Hematopoietic multipotent progenitor cell (in vitro differentiated cells): Measurements from ENCODE around the gene TPRKB. TPM values are rescaled to one million over a fixed set of nuclear protein-coding genes. Genes with fewer than 3 reads are reported as not detected.
"Not testable (repeated sequence)": the region's sequence is repeated elsewhere in the genome, so short reads cannot be mapped to it uniquely, and the experiment has no call there.

Experiments
- DNase-seq, 3 donors: peaks; one replicate each; pipeline ENCODE4 v3.0.0-alpha.2; 2011 to 2015; ENCODE audit warnings: low read depth in 2 of 3, low spot score in 2 of 3
- total RNA-seq: library from RNA; depleted of rRNA; stranded (reverse); fragments of >200 nt; gene quantifications from one replicate; pipeline ENCODE4 v1.2.3, GENCODE V29; 2012

Gene TPRKB
- 16.7 TPM for total RNA-seq

GRCh38 chr2:73736855-73737779 is at the start of gene TPRKB:
Gene TPRKB, minus strand, starts transcription at chr2:73737345. Its CDS starts 2,776 bp downstream, at chr2:73734569.
- DNase-seq: peak; percentile 81 to 98 (median 96)

GRCh38 chr2:73783883-73784282 is 46.7 kb upstream of the TPRKB start, which contains the start of gene C2orf78:
Gene C2orf78, plus strand, starts transcription at chr2:73784183. Its CDS starts 127 bp downstream, at chr2:73784310.
- not testable (repeated sequence) for DNase-seq

GRCh38 chr2:73783402-73783801 is 46.3 kb upstream of the TPRKB start:
- DNase-seq: not testable (repeated sequence)

GRCh38 chr2:73780237-73780582 is 43.1 kb upstream of the TPRKB start:
- DNase-seq: no peak

- peak; percentile 93 to 98 (median 95) for DNase-seq
These were observed 42.5 kb upstream of the TPRKB start, which contains the start of gene DUSP11 for GRCh38 chr2:73779467-73780236. Gene DUSP11, minus strand, starts transcription at chr2:73780103. Its CDS starts 129 bp downstream, at chr2:73779974.

GRCh38 chr2:73778867-73779466 is 41.8 kb upstream of the TPRKB start:
- not testable (repeated sequence) for DNase-seq

GRCh38 chr2:73776869-73777519 is 39.8 kb upstream of the TPRKB start:
- DNase-seq: no peak

GRCh38 chr2:73776381-73776780 is 39.2 kb upstream of the TPRKB start:
- DNase-seq: no peak

GRCh38 chr2:73772819-73773218 is 35.7 kb upstream of the TPRKB start:
- no peak for DNase-seq

- no peak for DNase-seq
These were observed 33.6 kb upstream of the TPRKB start for GRCh38 chr2:73770725-73771124.

GRCh38 chr2:73766994-73767393 is 29.8 kb upstream of the TPRKB start:
- no peak for DNase-seq

- no peak for DNase-seq
These were observed 29.2 kb upstream of the TPRKB start for GRCh38 chr2:73766349-73766748.

- DNase-seq: no peak
These were observed 27.8 kb upstream of the TPRKB start for GRCh38 chr2:73764945-73765344.

GRCh38 chr2:73762571-73762970 is 25.4 kb upstream of the TPRKB start:
- DNase-seq: no peak

GRCh38 chr2:73759904-73760303 is 22.8 kb upstream of the TPRKB start:
- DNase-seq: no peak

- no peak for DNase-seq
These were observed 22.2 kb upstream of the TPRKB start for GRCh38 chr2:73759285-73759764.

- not testable (repeated sequence) for DNase-seq
These were observed 17.2 kb upstream of the TPRKB start for GRCh38 chr2:73754332-73754731.

- DNase-seq: no peak
These were observed 12.2 kb upstream of the TPRKB start for GRCh38 chr2:73749314-73749713.

- DNase-seq: no peak
These were observed 9.7 kb upstream of the TPRKB start for GRCh38 chr2:73746877-73747208.
